H9 (cell line): ENCODE results near the gene CHMP4B. TPM values are rescaled to one million over a fixed set of nuclear protein-coding genes. Genes with fewer than 3 reads are reported as not detected.

Experiments
- DNase-seq: peaks from one replicate; pipeline ENCODE4 v3.0.0-alpha.2; 2017
- H2AFZ ChIP-seq: one replicate; pipeline ENCODE4 v1.6.1; 2013; ENCODE audit warnings: mild to moderate bottlenecking, low read length, control low read depth, moderate library complexity
- H2AK5ac ChIP-seq: 2 replicates; pipeline ENCODE4 v1.6.1; 2013; ENCODE audit warnings: low read length, control low read depth, mixed read lengths; ENCODE audit not compliant: insufficient read length
- H2BK120ac ChIP-seq: one replicate; pipeline ENCODE4 v1.6.1; 2013; ENCODE audit warnings: low read depth, mild to moderate bottlenecking, low read length, control low read depth, inconsistent platforms; ENCODE audit not compliant: poor library complexity, severe bottlenecking
- H2BK12ac ChIP-seq: 2 replicates; pipeline ENCODE4 v1.6.1; 2013; ENCODE audit warnings: low read length, control low read depth, mixed read lengths, low read depth; ENCODE audit not compliant: insufficient read length
- H2BK15ac ChIP-seq: 2 replicates; pipeline ENCODE4 v1.6.1; 2013; ENCODE audit warnings: low read depth, low read length, control low read depth
- H2BK20ac ChIP-seq: one replicate; pipeline ENCODE4 v1.6.1; 2013; ENCODE audit warnings: low read depth, mild to moderate bottlenecking, low read length, control low read depth, inconsistent platforms; ENCODE audit not compliant: poor library complexity, severe bottlenecking
- H2BK5ac ChIP-seq: 2 replicates; pipeline ENCODE4 v1.6.1; 2013; ENCODE audit warnings: low read length, control low read depth, mixed read lengths; ENCODE audit not compliant: insufficient read length
- H3K14ac ChIP-seq: 2 replicates; pipeline ENCODE4 v1.6.1; 2013; ENCODE audit warnings: low read length, control low read depth; ENCODE audit not compliant: insufficient read depth
- H3K18ac ChIP-seq: 2 replicates; pipeline ENCODE4 v1.6.1; 2013; ENCODE audit warnings: low read depth, mild to moderate bottlenecking, mixed read lengths, low read length, control low read depth; ENCODE audit not compliant: insufficient read length
- H3K23ac ChIP-seq: 2 replicates; pipeline ENCODE4 v1.6.1; 2013; ENCODE audit warnings: low read length, control low read depth, mixed read lengths, low read depth; ENCODE audit not compliant: insufficient read length
- H3K23me2 ChIP-seq: 2 replicates; pipeline ENCODE4 v1.6.1; 2013; ENCODE audit warnings: low read depth, mild to moderate bottlenecking, mixed read lengths, low read length, control low read depth; ENCODE audit not compliant: insufficient read length, poor library complexity, severe bottlenecking
- H3K27ac ChIP-seq: 2 replicates; pipeline ENCODE4 v1.5.1; 2013; ENCODE audit warnings: low read length, control low read depth, mixed read lengths, low read depth; ENCODE audit not compliant: insufficient read length
- H3K27me3 ChIP-seq: 2 replicates; pipeline ENCODE4 v1.6.1; 2013; ENCODE audit warnings: low read length, control low read depth, inconsistent platforms; ENCODE audit not compliant: insufficient read depth
- H3K4ac ChIP-seq: 2 replicates; pipeline ENCODE4 v1.6.1; 2013; ENCODE audit warnings: low read depth, mild to moderate bottlenecking, control low read depth, inconsistent platforms, low read length, moderate library complexity
- H3K4me1 ChIP-seq: 2 replicates; pipeline ENCODE4 v1.6.1; 2013; ENCODE audit warnings: low read length, control low read depth, inconsistent platforms; ENCODE audit not compliant: insufficient read depth
- H3K4me2 ChIP-seq: 2 replicates; pipeline ENCODE4 v1.6.1; 2013; ENCODE audit warnings: low read length, control low read depth, mixed read lengths; ENCODE audit not compliant: insufficient read length, insufficient read depth
- H3K56ac ChIP-seq: 2 replicates; pipeline ENCODE4 v1.6.1; 2013; ENCODE audit warnings: low read depth, mild to moderate bottlenecking, mixed read lengths, low read length, control low read depth; ENCODE audit not compliant: insufficient read length
- H3K79me1 ChIP-seq: 2 replicates; pipeline ENCODE4 v1.6.1; 2013; ENCODE audit warnings: low read depth, mild to moderate bottlenecking, moderate library complexity, low read length, control low read depth, inconsistent platforms; ENCODE audit not compliant: insufficient read depth, poor library complexity, severe bottlenecking
- H3K79me2 ChIP-seq: 2 replicates; pipeline ENCODE4 v1.6.1; 2013; ENCODE audit warnings: low read length, control low read depth, inconsistent platforms; ENCODE audit not compliant: insufficient read depth
- H3K9ac ChIP-seq: 2 replicates; pipeline ENCODE4 v1.6.1; 2013; ENCODE audit warnings: low read length, control low read depth, mixed read lengths; ENCODE audit not compliant: insufficient read length; ENCODE audit errors: extremely low read depth
- H3K9me3 ChIP-seq: one replicate; pipeline ENCODE4 v1.6.1; 2013; ENCODE audit warnings: low read depth, low read length, inconsistent platforms; ENCODE audit not compliant: control insufficient read depth
- H3T11ph ChIP-seq: one replicate; pipeline ENCODE4 v1.6.1; 2013; ENCODE audit warnings: mild to moderate bottlenecking, low read length, control low read depth, inconsistent platforms
- H4K20me1 ChIP-seq: one replicate; pipeline ENCODE4 v1.6.1; 2013; ENCODE audit not compliant: control insufficient read depth, insufficient read length, insufficient read depth
- H4K5ac ChIP-seq: 2 replicates; pipeline ENCODE4 v1.6.1; 2013; ENCODE audit warnings: low read depth, mild to moderate bottlenecking, mixed read lengths, low read length, control low read depth; ENCODE audit not compliant: insufficient read length
- H4K8ac ChIP-seq: replicated peaks from 2 replicates; pipeline ENCODE4 v1.6.1; 2013; ENCODE audit warnings: low read length, control low read depth, mixed read lengths, low read depth; ENCODE audit not compliant: insufficient read length
- H4K91ac ChIP-seq: 2 replicates; pipeline ENCODE4 v1.6.1; 2013; ENCODE audit warnings: low read depth, mild to moderate bottlenecking, moderate library complexity, mixed read lengths, low read length, control low read depth; ENCODE audit not compliant: insufficient read length
- H3K27ac Mint-ChIP-seq, 3 experiments: 2 replicates in 2 of 3; 3 replicates in 1 of 3; pipeline ENCODE4 v1.8.0; 2020 to 2021; ENCODE audit warnings: mixed read lengths in 3 of 3, mild to moderate bottlenecking in 1 of 3, moderate library complexity in 1 of 3
- H3K27me3 Mint-ChIP-seq: 2 replicates; pipeline ENCODE4 v1.8.0; 2021; ENCODE audit warnings: low read depth, mild to moderate bottlenecking, moderate library complexity, mixed read lengths
- H3K36me3 Mint-ChIP-seq, 3 experiments: 2 replicates in 2 of 3; 3 replicates in 1 of 3; pipeline ENCODE4 v1.8.0; 2020 to 2021; ENCODE audit warnings: low read depth in 3 of 3, mixed read lengths in 3 of 3; ENCODE audit not compliant: insufficient read depth in 1 of 3
- H3K4me1 Mint-ChIP-seq, 2 experiments: 2 replicates each; pipeline ENCODE4 v1.8.0; 2020; ENCODE audit warnings: mixed read lengths in 2 of 2
- H3K4me3 Mint-ChIP-seq, 2 experiments: 2 replicates in 1 of 2; 3 replicates in 1 of 2; pipeline ENCODE4 v1.8.0; 2020 to 2021; ENCODE audit warnings: mild to moderate bottlenecking in 2 of 2, mixed read lengths in 2 of 2, moderate library complexity in 1 of 2
- H3K9me3 Mint-ChIP-seq, 2 experiments: 2 replicates in 1 of 2; 3 replicates in 1 of 2; pipeline ENCODE4 v1.8.0; 2020; ENCODE audit warnings: mild to moderate bottlenecking in 2 of 2, mixed read lengths in 2 of 2, moderate library complexity in 1 of 2
- WGBS: extraction: QIAGEN DNeasy Blood & Tissue Kit; methylation state at CpG from one replicate; pipeline ENCODE4 v1.1.7; 2013; ENCODE audit warnings: missing lambda C conversion rate, low lambda C conversion rate, mixed read lengths; ENCODE audit not compliant: insufficient read length; ENCODE audit errors: extremely low coverage; 5-methylcytosine and 5-hydroxymethylcytosine counted together
- total RNA-seq: library from RNA; stranded (reverse); gene quantifications from 2 replicates; pipeline ENCODE4 v1.2.1, GENCODE V29; 2021
- TF ChIP-seq, protein P1 (sequence below): fragments of 200-600 bp; sonication (generic); conservative IDR thresholded peaks from 3 replicates; pipeline ENCODE4 v1.8.0; 2021; ENCODE audit warnings: antibody characterized with exemption, mild to moderate bottlenecking

Gene CHMP4B
- total RNA-seq, 1 experiment from 2014 or later = 94.9 TPM

DNA sequence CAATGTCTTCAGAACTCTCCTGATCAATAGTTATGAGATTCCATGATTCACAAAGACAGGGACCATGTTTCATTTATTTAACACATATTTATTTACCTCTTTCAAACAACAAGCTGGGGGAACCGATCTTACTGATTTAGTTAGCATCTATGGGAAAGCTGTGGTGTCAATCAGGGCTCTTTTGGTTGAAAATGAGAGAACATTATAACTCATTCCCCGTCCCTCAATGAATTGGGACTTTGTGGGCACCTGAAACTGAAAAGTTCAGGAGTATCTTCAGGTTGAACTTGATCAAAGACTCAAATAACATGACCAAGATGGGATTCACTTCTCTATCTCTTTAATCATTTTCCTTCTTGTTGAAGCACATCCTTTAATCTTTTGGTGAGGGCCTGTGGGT lies 67.4 kb downstream of the CHMP4B start:
- H4K8ac ChIP-seq = no peak overlapping the region
- H3K9me3 Mint-ChIP-seq = peaks cover 12 to 19% of the 10 kb centered on the region in 2 experiments; a peak in 4 of 5 replicates

More for the DNA sequence above, 67.4 kb downstream of the CHMP4B start:
- no peak overlapping the region for H3K23ac ChIP-seq
- H3K4ac ChIP-seq = no peak overlapping the region
- H4K5ac ChIP-seq = no peak overlapping the region
- no peak overlapping the region for H2BK12ac ChIP-seq
- no peaks in the 10 kb centered on the region for H3K27me3 ChIP-seq
- H3K9me3 ChIP-seq = no peaks in the 10 kb centered on the region
- H3K4me2 ChIP-seq = no peak overlapping the region
- no peak overlapping the region for H2BK20ac ChIP-seq
- Mint-ChIP-seq H3K4me1 (peaks cover under 1 to 2% of the 10 kb centered on the region in 2 experiments), H3K27ac (no peak overlapping the region), H3K4me3 (no peak overlapping the region), H3K27me3 (peaks cover 3% of the 10 kb centered on the region; the same call in 1 of the 2 replicates), H3K36me3 (peaks cover 2 to 8% (median 7%) of the 10 kb centered on the region in 3 experiments; a peak in 4 of 7 replicates)
- H2AK5ac ChIP-seq = no peak overlapping the region
- H4K20me1 ChIP-seq = no peaks in the 10 kb centered on the region
- H2BK15ac ChIP-seq = no peak overlapping the region
- H3K9ac ChIP-seq = no peak overlapping the region
- no peak overlapping the region for H4K91ac ChIP-seq
- H3K79me1 ChIP-seq = no peaks in the 10 kb centered on the region
- no CpG with 5 or more reads among the region's 2 CpGs for WGBS
- H3K56ac ChIP-seq = no peak overlapping the region
- H2BK120ac ChIP-seq = no peak overlapping the region
- no peak overlapping the region for H2BK5ac ChIP-seq
- H3T11ph ChIP-seq = no peak overlapping the region
- H3K79me2 ChIP-seq = no peaks in the 10 kb centered on the region
- H3K23me2 ChIP-seq = no peaks in the 10 kb centered on the region
- H2AFZ ChIP-seq = no peak overlapping the region
- no peak overlapping the region for H3K14ac ChIP-seq
- H3K4me1 ChIP-seq = no peaks in the 10 kb centered on the region
- H3K27ac ChIP-seq = no peak overlapping the region
- TF ChIP-seq, protein P1, sequence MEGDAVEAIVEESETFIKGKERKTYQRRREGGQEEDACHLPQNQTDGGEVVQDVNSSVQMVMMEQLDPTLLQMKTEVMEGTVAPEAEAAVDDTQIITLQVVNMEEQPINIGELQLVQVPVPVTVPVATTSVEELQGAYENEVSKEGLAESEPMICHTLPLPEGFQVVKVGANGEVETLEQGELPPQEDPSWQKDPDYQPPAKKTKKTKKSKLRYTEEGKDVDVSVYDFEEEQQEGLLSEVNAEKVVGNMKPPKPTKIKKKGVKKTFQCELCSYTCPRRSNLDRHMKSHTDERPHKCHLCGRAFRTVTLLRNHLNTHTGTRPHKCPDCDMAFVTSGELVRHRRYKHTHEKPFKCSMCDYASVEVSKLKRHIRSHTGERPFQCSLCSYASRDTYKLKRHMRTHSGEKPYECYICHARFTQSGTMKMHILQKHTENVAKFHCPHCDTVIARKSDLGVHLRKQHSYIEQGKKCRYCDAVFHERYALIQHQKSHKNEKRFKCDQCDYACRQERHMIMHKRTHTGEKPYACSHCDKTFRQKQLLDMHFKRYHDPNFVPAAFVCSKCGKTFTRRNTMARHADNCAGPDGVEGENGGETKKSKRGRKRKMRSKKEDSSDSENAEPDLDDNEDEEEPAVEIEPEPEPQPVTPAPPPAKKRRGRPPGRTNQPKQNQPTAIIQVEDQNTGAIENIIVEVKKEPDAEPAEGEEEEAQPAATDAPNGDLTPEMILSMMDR = no peak
- no peak for DNase-seq
- no peak overlapping the region for H3K18ac ChIP-seq
